Sigmoid colon (tissue), 4 donors: ENCODE measurements around the gene ALS2.

ENCODE experiments used
- CTCF ChIP-seq, 4 experiments: fragments of 450-650 bp in 3 of 4; fragments of 200-600 bp in 1 of 4; IDR thresholded peaks; one replicate each; pipeline ENCODE4 v1.5.1; 2016 to 2019; ENCODE audit warnings: antibody characterized with exemption in 4 of 4, mild to moderate bottlenecking in 3 of 4, moderate library complexity in 2 of 4
- EP300 ChIP-seq, 4 donors: sonication (generic); formaldehyde crosslinking; IDR thresholded peaks; one replicate each; pipeline ENCODE4 v1.6.1; 2017; ENCODE audit warnings: antibody characterized with exemption in 4 of 4

DNA sequence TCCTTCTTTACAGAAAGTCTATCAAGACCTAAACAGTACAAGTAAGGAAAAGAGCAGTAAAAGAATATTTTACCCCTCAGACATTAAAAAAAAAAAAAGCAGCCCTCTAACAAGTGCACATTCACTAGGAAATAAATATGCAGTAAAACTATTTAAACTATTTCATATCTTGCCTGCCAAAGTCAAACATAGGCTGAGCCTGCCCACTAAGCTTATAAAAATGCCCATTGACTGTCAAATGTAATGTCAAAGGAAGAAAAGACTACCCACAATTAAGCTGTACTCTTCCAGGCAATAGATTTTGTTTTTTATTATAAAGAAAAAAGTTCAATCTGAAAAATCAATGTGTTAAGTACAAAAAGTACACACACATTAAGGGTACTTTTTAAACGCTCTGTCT, 11.8 kb downstream of the ALS2 start:
- TF ChIP-seq CTCF (IDR thresholded peaks at IDR 0.05) (no peak), EP300 (IDR thresholded peaks at IDR 0.05) (no peak)
